GM12878 (cell line): Measurements from ENCODE around the gene CENPW.

Experiments used
- CTCF ChIP-seq, 3 experiments: IDR thresholded peaks in 2 of 3; conservative IDR thresholded peaks in 1 of 3; 2 replicates each; pipeline ENCODE4 v1.5.1; 2011; ENCODE audit warnings: low read depth in 3 of 3, low read length in 3 of 3, mild to moderate bottlenecking in 3 of 3, control low read depth in 2 of 3, moderate library complexity in 2 of 3, inconsistent platforms in 1 of 3, mixed read lengths in 1 of 3; ENCODE audit not compliant: control insufficient read depth in 2 of 3, insufficient read depth in 1 of 3; ENCODE audit errors: extremely low read depth in 1 of 3
- NRF1 ChIP-seq: conservative IDR thresholded peaks from 2 replicates; pipeline ENCODE4 v1.6.1; 2011; ENCODE audit warnings: mild to moderate bottlenecking, low read depth, low read length, improper control_type of control experiment
- SUZ12 ChIP-seq: fragments of 200-600 bp; sonication (generic); IDR thresholded peaks from one replicate; pipeline ENCODE4 v1.6.1; 2018; ENCODE audit warnings: antibody characterized with exemption, mild to moderate bottlenecking; ENCODE audit not compliant: unreplicated experiment

- TF ChIP-seq NRF1 = no peak
- no peak for TF ChIP-seq SUZ12
- no peak for TF ChIP-seq CTCF (IDR thresholded peaks at IDR 0.05 in 2 of 3, conservative IDR thresholded peaks at IDR 0.05 in 1 of 3; ENCODE audit: control insufficient read depth in 2 of 3, extremely low read depth in 1 of 3, insufficient read depth in 1 of 3, low read depth in 3 of 3, low read length in 3 of 3)
Measured at GRCh38 chr6:126356526-126356925, 16.6 kb downstream of the CENPW start.
